Central memory CD8-positive, alpha-beta T cell (primary cell): Measurements from ENCODE around the gene P2RY10.
"Not testable (repeated sequence)": the region's sequence is repeated elsewhere in the genome, so short reads cannot be mapped to it uniquely, and the experiment has no call there.

ENCODE experiments used
- ATAC-seq: fragments of 150-1000 bp; cut with Tn5 transposase; replicated peaks from 2 replicates; pipeline ENCODE4 v1.10.0; 2022; ENCODE audit warnings: mild to moderate bottlenecking, moderate FRiP score, moderate number of reproducible peaks; ENCODE audit not compliant: poor library complexity, severe bottlenecking; ENCODE audit errors: extremely low read depth
- DNase-seq, 2 donors: peaks; one replicate each; pipeline ENCODE4 v3.0.0; 2021; ENCODE audit warnings: low spot score in 2 of 2
- H3K27ac Mint-ChIP-seq: one replicate; pipeline ENCODE4 v1.8.0; 2022; ENCODE audit warnings: low read depth, mild to moderate bottlenecking, moderate library complexity, mixed read lengths
- H3K27me3 Mint-ChIP-seq: one replicate; pipeline ENCODE4 v1.8.0; 2022; ENCODE audit warnings: mixed read lengths
- H3K36me3 Mint-ChIP-seq: one replicate; pipeline ENCODE4 v1.8.0; 2022; ENCODE audit warnings: mild to moderate bottlenecking, moderate library complexity, mixed read lengths; ENCODE audit not compliant: insufficient read depth
- H3K4me1 Mint-ChIP-seq: one replicate; pipeline ENCODE4 v1.8.0; 2022; ENCODE audit warnings: mixed read lengths
- H3K4me3 Mint-ChIP-seq: one replicate; pipeline ENCODE4 v1.8.0; 2022; ENCODE audit warnings: mild to moderate bottlenecking, moderate library complexity, mixed read lengths
- H3K9me3 Mint-ChIP-seq: one replicate; pipeline ENCODE4 v1.8.0; 2022; ENCODE audit warnings: mixed read lengths

The P2RY10 gene

DNA sequence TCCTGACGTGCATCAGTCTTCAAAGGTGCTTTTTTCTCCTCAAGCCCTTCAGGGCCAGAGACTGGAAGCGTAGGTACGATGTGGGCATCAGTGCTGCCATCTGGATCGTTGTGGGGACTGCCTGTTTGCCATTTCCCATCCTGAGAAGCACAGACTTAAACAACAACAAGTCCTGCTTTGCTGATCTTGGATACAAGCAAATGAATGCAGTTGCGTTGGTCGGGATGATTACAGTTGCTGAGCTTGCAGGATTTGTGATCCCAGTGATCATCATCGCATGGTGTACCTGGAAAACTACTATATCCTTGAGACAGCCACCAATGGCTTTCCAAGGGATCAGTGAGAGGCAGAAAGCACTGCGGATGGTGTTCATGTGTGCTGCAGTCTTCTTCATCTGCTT is 15.7 kb downstream of the P2RY10 start:
- DNase-seq (no peak), ATAC-seq (no peak)
- Mint-ChIP-seq H3K4me3 (no peak overlapping the region), H3K9me3 (no peaks in the 10 kb centered on the region), H3K4me1 (peaks cover 70% of the 10 kb centered on the region), H3K27me3 (no peaks in the 10 kb centered on the region), H3K27ac (no peak overlapping the region), H3K36me3 (peaks cover 32% of the 10 kb centered on the region)

DNA sequence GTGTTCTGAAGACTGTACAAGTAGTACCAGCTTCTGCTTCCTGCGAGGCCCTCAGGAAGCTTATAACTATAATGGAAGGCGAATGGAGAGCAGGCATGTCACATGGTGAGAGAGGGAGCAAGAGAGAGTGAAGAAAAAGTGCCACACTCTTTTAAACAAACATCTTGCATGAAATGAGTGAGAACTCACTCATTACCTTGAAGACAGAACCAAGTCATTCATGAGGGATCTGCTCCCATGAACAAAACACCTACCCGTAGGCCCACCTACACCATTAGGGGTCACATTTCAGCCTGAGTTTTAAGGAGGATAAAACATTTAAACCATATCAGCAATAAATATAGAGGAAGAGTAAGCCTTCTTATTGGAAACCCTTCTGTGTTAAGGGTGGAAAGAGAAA is 19.4 kb downstream of the P2RY10 start:
- Mint-ChIP-seq H3K27me3 (no peaks in the 10 kb centered on the region), H3K36me3 (peaks cover 19% of the 10 kb centered on the region), H3K9me3 (peaks cover 5% of the 10 kb centered on the region), H3K27ac (peak overlapping the region; percentile 95), H3K4me1 (peaks cover 37% of the 10 kb centered on the region), H3K4me3 (no peak overlapping the region)
- DNase-seq, result no peak
- no peak for ATAC-seq

DNA sequence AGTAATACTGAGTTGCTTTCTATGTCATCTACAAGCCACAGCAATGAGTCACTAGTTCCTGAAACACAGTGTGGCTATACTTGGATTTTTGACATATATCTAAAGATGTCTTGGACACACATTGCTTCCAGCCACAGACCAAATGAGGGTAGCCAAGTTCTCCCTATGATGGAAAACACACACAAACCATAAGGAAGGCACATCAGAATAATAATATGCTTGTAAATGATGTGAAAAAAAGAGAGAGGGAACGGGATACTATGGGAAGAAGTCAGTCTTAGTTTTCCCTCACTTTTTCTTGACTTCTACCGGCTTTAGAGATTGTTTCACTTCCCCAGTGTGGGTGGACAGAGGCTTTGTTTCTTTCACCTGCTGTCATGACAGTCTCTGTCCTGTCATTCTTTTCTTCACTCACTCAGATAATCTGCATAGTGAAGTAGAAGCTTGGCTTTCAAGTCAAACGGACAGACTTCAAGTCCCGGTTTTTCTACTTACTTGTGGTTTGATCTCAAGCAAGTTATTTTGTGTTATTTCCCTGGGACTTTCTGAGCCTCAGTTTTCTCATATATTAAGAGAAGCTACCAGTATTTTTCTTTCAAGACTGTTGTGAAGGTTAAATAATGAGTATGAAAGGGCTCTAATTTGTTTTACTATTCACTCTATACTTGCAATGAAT is 34.7 kb downstream of the P2RY10 start:
- Mint-ChIP-seq H3K36me3 (no peaks in the 10 kb centered on the region), H3K27me3 (no peaks in the 10 kb centered on the region), H3K4me3 (peak overlapping the region; percentile 16), H3K27ac (no peak overlapping the region), H3K9me3 (no peaks in the 10 kb centered on the region), H3K4me1 (peaks cover 19% of the 10 kb centered on the region)
- no peak for ATAC-seq
- no peak for DNase-seq

DNA sequence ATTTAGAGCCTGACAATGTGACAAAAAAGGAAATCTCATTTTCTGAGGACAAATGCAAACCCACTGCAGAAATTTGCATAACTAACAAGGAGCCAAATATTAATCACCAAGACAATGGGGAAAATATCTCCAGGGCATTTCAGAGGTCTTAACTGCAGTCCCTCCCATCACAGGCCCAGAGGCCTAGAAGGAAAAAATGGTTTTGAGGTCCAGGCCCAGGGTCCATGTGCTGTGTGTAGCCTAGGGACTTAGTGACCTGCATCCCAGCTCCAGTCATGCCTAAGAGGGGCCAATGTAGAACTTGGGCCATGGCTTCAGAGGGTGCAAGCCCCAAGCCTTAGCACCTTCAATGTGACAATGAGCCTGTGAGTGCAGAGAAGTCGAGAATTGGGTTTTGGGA is 44.2 kb downstream of the P2RY10 start:
- no peaks in the 10 kb centered on the region for H3K4me1 Mint-ChIP-seq
- ATAC-seq (no peak), DNase-seq (no peak)
- H3K4me3 Mint-ChIP-seq, result no peak overlapping the region
- peaks cover 6% of the 10 kb centered on the region for H3K9me3 Mint-ChIP-seq
- H3K27ac Mint-ChIP-seq, result no peak overlapping the region
- H3K36me3 Mint-ChIP-seq, result no peaks in the 10 kb centered on the region
- no peaks in the 10 kb centered on the region for H3K27me3 Mint-ChIP-seq

DNA sequence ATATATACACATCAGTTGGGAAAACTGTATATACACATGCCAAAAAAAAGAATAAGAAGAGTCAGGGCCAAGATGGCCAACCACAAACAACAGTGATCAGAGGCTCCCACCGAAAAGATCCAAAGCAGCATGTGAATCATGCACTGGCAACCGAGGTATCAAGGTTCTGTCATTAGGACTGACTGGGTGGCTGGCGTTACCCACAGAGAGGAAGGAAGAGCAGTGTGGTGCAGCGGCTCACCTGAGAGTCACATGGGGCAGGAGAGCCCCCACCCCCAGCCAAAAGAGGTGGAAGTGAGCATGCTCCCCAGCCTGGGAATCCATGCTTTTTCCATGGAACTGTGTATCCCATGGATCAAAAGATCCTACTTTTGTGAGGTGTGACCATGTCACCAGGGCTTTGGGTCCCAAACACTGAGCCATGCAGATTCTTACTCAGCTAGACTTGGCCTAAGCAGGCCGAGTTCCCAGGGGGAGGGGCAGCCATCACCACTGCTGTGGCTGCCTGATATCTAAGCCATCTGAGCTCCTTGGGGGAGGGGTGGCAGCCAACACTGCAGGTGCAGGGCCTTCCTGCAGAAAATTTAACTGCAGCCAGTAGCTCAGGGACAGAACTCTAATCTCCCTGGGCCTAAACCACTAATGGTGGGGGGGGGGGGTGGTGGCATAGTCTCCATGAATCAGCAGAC is 52.8 kb downstream of the P2RY10 start:
- no peaks in the 10 kb centered on the region for H3K27me3 Mint-ChIP-seq
- ATAC-seq (peak; percentile 76), DNase-seq (peak in 1 of 2 donors; percentile 9)
- no peak overlapping the region for H3K27ac Mint-ChIP-seq
- H3K9me3 Mint-ChIP-seq, result no peaks in the 10 kb centered on the region
- peaks cover 6% of the 10 kb centered on the region for H3K4me1 Mint-ChIP-seq
- H3K36me3 Mint-ChIP-seq, result no peaks in the 10 kb centered on the region
- H3K4me3 Mint-ChIP-seq, result peak overlapping the region; percentile 29

DNA sequence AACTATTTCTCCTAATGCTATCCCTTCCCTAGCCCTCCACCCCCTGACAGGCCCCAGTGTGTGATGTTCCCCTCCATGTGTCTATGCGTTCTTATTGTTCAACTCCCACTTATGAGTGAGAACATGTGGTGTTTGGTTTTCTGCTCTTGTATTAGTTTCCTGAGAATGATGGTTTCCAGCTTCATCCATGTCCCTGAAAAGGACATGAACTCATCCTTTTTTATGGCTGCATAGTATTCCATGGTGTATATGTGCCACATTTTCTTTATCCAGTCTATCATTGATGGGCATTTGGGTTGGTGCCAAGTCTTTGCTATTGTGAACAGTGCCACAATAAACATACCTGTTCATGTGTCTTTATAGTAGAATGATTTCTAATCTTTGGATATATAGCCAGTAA is 62.3 kb downstream of the P2RY10 start:
- not testable (repeated sequence) for H3K4me3 Mint-ChIP-seq, H3K36me3 Mint-ChIP-seq, H3K27me3 Mint-ChIP-seq, H3K9me3 Mint-ChIP-seq, H3K4me1 Mint-ChIP-seq, DNase-seq, ATAC-seq, H3K27ac Mint-ChIP-seq
